Lower leg skin (tissue), 3 donors: ENCODE measurements around the gene DNAJC13.

Experiments used
- CTCF ChIP-seq, 3 donors: fragments of 450-650 bp; IDR thresholded peaks; one replicate each; pipeline ENCODE4 v1.5.1; 2016; ENCODE audit warnings: antibody characterized with exemption in 3 of 3, mild to moderate bottlenecking in 3 of 3, moderate library complexity in 2 of 3
- POLR2A ChIP-seq, 2 donors: fragments of 450-650 bp; IDR thresholded peaks; one replicate each; pipeline ENCODE4 v1.6.1; 2016 to 2017; ENCODE audit warnings: antibody characterized with exemption in 2 of 2, mild to moderate bottlenecking in 1 of 2, moderate library complexity in 1 of 2

GRCh38 chr3:132378846-132379245 lies 38.5 kb upstream of the DNAJC13 start:
- TF ChIP-seq CTCF (IDR thresholded peaks at IDR 0.05) (no peak), POLR2A (IDR thresholded peaks at IDR 0.05) (no peak)
